HEK293 (cell line): ENCODE measurements around the gene TSSK6.

Experiments
- MEIS1 ChIP-seq: sonication (generic); formaldehyde crosslinking; IDR thresholded peaks from 2 replicates; pipeline ENCODE4 v1.8.1; 2022; ENCODE audit warnings: missing genetic modification reagents, mild to moderate bottlenecking, borderline replicate concordance
- TF ChIP-seq, protein P1 (sequence below): fragments of 450-650 bp; formaldehyde crosslinking; IDR thresholded peaks from 2 replicates; pipeline ENCODE4 v1.5.1; 2016; ENCODE audit warnings: missing biosample characterization, missing genetic modification characterization

GRCh38 chr19:19520989-19521388, 5.6 kb upstream of the TSSK6 start:
- TF ChIP-seq, protein P1, sequence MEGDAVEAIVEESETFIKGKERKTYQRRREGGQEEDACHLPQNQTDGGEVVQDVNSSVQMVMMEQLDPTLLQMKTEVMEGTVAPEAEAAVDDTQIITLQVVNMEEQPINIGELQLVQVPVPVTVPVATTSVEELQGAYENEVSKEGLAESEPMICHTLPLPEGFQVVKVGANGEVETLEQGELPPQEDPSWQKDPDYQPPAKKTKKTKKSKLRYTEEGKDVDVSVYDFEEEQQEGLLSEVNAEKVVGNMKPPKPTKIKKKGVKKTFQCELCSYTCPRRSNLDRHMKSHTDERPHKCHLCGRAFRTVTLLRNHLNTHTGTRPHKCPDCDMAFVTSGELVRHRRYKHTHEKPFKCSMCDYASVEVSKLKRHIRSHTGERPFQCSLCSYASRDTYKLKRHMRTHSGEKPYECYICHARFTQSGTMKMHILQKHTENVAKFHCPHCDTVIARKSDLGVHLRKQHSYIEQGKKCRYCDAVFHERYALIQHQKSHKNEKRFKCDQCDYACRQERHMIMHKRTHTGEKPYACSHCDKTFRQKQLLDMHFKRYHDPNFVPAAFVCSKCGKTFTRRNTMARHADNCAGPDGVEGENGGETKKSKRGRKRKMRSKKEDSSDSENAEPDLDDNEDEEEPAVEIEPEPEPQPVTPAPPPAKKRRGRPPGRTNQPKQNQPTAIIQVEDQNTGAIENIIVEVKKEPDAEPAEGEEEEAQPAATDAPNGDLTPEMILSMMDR (tag by site-specific recombination), result no peak
- no peak for TF ChIP-seq MEIS1 (CRISPR knock-in tag)
